Stimulated activated CD8-positive, alpha-beta memory T cell treated with anti-CD3 and anti-CD28 coated beads, Interleukin-7, amount 100 ng/mL, for 48 hours (primary cell): ENCODE results near the gene SLC12A8.

Experiments used
- DNase-seq, 2 donors: peaks; one replicate each; pipeline ENCODE4 v3.0.0-alpha.2; 2020; ENCODE audit warnings: low read depth in 1 of 2; ENCODE audit errors: extremely low read depth in 1 of 2

The SLC12A8 gene, protein sequence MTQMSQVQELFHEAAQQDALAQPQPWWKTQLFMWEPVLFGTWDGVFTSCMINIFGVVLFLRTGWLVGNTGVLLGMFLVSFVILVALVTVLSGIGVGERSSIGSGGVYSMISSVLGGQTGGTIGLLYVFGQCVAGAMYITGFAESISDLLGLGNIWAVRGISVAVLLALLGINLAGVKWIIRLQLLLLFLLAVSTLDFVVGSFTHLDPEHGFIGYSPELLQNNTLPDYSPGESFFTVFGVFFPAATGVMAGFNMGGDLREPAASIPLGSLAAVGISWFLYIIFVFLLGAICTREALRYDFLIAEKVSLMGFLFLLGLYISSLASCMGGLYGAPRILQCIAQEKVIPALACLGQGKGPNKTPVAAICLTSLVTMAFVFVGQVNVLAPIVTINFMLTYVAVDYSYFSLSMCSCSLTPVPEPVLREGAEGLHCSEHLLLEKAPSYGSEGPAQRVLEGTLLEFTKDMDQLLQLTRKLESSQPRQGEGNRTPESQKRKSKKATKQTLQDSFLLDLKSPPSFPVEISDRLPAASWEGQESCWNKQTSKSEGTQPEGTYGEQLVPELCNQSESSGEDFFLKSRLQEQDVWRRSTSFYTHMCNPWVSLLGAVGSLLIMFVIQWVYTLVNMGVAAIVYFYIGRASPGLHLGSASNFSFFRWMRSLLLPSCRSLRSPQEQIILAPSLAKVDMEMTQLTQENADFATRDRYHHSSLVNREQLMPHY

DNA sequence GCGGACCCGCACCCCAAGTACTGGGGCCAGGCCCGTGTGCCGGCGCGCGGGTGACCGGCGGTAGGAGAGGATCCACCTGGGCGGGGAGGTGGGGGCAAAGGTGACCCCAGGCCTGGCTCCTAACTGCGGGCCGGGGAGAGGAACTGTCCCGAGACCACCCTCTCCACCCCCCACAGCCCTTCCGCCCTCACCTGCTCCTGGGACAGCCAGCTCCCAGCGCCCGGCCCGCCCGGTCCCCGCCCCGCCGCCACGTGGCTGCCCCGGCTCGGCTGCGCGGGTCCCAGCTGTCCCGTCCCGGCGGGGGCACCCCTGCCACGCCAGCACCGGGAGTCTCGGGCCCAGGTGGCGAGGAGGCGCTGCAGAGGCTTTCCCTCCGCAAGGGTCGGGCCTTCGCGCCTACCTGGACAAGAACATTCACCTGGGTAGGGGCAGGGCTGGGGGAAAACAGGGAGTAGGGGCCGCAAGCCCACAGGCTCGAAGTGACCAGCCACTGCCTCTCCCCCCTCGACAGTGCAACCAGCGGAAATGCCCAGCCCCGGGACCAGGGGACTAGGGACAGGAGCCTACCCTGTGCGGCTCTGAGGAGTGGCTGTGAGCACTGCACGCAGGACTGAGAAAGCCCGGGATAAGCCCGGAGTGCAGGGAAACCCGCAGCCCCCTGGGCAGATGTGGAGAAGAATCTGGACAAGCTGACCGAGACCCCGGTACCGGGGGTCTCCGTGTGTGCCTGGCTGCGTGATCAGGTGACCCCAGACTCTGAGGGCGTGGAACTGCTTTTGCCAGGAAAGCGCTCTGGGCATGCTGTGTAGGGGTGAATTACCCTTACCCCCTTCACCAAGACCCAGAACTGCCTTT is at the start of gene SLC12A8:
SLC12A8 (minus strand) TSS at position 240 of the 855 bp plus-strand sequence. CDS start 1,399 bp downstream, outside the sequence.
- DNase-seq = no peak

DNA sequence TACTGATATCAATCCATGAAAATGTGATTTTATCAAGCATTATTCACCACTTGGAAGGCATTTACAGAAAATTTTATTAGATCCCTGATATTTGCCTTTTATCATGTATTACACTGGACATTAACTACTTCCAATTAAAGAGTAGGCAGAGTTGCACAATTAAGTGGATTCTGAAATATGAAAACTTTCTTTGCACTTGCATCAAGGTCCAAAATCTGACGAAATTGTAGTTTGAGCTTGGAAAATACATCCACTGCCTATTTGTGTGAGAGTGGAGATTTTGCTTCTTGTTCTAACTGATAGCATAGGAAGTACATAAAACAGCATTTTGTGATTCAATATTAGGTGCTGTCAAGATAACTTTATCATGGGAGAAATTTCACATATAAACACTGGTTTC is 49.6 kb upstream of the SLC12A8 start:
- no peak for DNase-seq

DNA sequence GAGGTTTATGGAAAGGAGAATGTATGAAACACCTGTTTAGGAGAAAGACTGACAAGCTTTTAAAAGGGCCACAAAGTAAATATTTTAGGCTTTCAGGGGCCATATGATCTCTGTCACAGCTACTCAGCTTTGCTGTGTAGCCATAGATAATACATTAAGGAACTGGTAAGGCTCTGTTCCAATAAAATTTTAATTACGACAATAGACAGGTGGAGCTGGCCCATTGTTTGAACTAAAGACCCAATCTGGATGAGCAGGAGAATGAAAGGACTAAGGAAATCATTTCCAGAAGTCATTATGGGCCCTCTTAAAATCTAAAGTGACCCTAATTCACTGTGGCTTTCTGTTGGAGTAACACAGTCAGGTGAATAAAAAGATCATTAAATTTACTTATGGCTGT is 48.5 kb upstream of the SLC12A8 start:
- no peak for DNase-seq

DNA sequence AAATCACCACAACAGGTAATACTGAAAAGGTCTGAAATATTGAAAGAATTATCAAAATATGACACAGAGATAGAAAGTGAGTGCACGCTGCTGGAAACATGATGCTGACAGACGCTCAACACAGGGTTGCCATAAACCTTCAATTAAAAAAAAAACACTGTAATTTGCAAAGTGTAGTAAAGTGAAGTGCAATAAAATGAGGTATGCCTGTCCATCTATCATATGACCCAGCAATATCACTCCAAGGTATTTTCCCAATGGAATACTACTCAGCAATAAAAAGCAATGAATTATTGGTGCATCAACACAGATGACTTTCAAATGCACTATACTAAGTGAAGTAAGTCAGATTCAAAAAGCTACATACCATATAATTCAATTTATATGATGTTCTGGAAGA is 47.6 kb upstream of the SLC12A8 start:
- DNase-seq = no peak

DNA sequence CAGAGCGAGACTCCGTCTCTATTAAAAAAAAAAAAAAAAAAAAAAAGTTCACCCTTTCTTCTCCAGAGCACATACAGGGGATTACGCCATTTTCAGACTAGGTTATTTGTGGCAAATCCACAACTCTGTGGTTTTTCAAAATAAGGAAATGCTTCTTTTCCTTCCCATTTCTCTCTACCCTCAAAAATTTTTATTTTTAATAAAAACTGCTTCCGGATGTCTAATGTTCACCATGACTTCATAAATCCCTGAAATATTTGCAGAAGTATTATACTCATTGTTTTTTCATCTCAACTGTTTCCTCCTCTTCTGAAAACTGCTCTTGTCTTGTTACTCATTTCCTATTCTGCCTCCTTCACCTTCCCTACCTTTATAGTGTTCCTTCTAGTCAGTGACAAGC is 45.0 kb upstream of the SLC12A8 start:
- no peak for DNase-seq

DNA sequence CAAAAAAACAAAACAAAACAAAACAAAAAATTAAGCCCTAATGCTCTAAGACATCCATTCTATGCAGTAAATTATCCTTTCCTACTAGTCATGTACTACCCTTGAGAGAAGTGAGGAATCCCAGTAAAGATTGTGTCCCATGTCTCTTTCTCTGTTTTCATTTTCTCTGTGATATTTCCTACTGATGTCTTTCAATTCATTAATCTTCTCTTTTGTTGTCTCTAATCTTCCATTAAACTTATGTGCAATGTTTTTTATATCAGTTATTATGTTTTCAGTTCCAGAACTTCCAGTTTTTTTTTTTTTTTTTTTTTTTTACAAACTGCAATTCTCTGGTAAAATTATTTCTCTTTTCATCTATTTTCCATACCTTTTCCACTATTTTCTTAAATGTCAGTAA is 44.1 kb upstream of the SLC12A8 start:
- no peak for DNase-seq

DNA sequence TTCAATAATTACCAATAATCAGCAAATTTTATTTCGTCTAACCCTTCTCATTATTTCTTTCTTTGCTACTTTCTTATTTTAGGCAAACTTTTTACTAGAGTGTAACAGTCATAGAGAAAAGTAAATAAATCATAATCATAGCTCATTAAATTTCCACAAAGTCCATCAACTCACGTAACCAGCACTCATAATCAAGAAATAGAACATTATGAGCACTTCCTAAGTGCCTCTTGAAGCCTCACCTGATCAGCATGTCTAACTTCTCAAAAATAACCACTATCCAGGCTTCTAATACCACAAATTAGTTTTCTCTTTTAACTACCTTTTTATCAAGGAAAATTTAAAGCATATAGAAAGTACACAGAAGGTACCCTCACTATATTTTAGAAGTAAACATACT is 38.4 kb upstream of the SLC12A8 start:
- no peak for DNase-seq

DNA sequence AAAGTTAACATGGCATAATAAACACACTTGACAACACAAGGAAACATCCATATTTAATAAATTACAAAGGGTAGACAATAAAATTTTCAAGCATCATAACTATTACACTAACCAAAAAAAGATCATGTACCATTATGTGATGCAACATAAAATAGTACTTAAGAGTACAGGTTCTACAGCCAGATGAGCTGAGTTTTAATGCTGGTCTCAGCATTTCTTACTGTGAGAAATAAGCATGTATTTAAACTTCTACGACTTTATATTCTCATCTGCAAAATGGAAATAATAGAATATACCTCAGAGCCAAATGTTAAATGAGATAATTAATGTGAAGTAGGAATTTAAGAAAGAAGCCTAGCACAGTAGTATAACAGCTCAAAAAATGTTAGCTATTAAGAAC is 33.7 kb upstream of the SLC12A8 start:
- DNase-seq = no peak

DNA sequence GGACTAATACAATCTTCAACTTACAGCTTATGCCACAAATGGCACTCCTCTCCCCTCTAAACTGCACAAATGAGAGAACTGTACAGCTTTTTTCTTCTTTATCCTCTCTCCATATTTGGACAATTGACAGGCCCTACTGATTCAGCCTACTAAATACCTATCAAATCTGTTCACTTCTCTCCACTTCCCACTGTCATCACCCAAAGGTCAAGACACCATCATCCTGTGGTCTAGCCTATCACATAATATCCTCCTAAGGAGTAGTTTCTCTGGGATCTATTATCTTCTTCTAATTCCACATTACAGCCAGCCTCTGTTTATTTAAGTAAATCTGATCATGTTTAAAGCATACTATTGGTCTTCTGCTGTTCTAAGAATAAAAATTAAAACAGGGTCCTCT is 33.0 kb upstream of the SLC12A8 start:
- DNase-seq = no peak

DNA sequence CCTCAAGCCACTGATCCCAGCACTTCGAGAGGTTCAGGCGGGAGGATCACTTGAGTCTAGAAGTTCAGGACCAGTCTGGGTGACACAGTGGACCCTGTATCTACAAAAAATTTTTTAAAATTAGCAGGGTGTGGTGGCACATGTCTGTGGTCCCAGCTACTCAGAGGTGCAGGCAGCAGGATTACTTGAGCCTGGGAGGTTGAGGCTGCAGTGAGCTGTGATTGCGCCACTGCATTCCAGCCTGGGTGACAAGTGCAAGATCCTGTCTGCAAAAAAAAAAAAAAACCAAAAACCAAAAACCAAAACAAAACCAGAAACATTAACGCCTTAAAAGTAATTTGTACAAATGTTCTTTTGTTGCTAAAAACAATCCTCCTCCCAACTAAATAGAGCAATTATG is 27.9 kb upstream of the SLC12A8 start:
- DNase-seq = no peak

DNA sequence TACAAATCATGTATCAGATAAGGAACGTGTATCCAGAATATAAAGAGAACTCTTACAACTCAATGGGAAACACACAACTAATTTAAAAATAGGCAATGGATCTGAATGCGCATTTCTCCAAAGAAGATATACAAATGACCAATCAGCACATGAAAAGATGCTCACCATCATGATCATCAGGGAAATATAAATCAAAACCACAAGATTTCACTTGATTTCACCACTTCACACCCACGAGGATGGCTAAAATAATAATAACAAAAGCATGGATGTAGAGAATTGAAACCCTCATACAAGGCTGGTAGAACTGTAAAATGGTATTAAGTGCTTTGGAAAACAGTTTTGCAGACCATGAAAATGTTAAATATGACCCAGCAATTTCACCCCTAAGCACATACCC is 26.7 kb upstream of the SLC12A8 start:
- DNase-seq = no peak

DNA sequence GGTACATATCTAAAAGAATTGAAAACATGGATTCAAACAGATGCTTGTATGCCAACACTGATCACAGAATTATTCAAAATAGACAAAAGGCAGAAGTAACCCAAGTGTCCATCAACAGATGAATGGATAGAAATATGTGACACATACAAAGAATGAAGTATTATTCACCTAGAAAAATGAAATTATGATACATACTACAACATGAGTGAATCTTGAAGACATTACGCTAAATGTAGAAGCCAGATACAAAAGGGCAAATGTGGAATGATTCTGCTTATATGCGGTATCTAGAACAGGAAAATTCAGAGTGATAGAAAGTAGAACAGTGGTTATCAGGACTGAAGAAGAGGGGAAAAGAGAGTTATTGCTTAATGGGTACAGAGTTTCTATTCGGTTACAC is 26.2 kb upstream of the SLC12A8 start:
- no peak for DNase-seq

DNA sequence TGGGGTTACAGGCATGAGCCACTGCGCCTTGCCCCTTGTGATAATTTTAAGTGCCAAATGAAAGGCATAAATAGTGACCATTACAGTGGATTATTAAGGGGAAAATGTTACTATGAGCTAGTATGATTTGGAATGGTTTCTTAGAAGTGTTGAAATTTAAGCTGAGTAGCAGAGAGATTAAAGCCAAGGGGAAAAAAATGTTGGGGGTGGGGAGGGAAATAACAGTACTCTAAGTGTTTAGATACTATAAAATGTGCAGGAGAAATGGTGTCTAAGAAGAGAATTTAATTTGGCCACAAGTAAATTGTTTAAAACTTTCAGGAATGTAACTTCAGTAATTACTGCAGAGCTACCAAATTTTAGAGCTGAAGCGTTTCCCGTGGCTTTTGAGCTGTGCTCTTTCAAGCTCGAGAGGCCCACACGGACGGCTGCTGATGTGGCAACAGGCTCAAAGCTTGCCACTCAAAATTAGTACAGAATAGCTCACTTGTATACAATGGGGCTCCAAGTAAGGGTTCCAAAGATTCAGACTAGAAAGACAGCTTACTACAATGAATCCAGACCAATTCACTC is 23.9 kb upstream of the SLC12A8 start:
- no peak for DNase-seq

DNA sequence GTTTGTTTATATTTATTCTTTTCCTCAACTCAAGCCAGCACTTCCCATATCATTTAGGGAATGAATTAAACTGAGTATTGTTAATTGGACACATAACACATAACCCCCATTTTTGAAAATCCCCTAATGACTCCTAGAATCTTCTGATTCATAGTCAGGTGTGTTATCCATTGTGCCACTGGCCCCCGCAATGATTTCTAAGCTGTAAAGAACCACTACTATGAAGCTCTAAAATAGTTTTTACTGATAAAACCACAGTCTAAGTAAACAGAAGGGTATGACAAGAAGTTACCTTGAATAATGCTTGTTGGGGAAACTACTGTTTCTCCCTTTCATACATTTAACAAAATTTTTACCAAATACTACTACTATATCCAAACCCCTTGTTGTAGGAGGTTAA is 22.3 kb upstream of the SLC12A8 start:
- DNase-seq = no peak

DNA sequence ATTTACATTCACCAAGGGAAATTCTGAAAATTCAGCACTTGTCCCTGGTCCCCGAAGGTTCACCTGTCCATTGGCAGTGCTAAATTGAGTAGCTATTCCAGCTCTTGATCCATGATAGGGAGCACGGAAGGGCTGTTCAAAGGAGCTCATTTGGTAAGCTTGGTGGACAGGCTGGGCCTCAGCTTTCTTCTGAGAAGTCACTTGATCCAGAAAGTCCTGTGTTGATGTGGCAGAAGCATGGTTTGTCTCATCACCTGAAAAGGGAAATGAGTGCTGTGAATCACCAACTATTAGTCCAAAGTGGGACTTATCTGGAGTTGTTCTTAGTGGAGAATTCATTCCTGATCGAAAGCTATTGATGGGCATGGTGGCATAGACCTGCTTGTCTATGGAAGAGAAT is 19.9 kb upstream of the SLC12A8 start:
- DNase-seq = no peak

DNA sequence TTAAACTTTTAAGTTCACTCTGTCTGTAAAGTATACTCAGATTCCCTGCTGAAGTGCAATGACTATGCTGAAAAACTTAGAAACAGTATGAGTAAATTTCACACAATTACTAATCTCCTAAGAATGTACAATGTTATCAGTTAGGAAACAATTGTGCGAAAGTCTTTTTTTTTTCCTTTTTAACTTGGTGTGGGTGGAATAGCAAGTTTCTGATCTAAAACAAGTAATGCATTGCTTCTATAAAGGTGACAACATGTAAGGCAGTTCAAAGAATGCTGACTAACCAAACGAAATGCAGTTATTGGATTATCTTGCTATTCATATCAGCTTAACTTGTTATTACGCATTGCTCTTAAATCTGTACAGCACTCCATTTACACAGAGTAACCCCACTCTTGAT is 19.3 kb upstream of the SLC12A8 start:
- no peak for DNase-seq

DNA sequence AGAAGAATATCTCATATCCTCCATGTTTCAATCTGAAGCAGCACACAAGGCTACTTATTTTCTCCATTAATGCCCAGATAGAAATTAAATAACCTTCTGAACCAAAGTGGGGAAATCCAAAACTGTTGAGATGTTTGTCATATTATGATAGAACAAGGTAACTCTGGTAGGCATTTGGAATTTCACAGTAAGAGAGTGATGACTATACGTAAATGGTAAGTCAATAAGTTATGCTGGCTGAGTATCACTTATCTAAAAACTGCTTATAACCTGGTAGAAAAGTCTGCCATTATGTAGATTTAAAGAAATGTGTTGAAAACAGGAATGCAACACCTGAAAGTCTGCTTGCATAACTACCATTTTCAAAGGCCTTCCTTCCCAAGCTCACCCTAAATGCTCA is 17.2 kb upstream of the SLC12A8 start:
- no peak for DNase-seq

DNA sequence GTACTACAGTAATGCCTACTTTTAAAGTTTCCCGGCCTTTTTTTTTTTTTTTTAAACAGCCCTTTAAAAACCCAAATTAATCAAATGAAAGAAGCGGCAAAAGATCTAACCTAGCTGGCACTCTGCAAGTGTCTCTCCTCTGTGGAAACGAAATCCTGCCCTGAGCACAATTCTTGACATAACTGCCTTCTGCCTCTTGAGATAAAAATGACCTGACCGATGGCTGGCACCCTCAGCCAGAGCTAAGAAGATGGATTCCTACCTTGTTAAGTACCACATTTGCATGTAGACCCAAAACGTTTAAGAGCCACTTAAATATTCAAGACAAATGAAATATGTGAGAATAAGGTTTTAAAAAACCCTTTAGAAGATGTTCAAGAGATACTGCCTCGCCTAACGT is 16.6 kb upstream of the SLC12A8 start:
- DNase-seq = no peak

DNA sequence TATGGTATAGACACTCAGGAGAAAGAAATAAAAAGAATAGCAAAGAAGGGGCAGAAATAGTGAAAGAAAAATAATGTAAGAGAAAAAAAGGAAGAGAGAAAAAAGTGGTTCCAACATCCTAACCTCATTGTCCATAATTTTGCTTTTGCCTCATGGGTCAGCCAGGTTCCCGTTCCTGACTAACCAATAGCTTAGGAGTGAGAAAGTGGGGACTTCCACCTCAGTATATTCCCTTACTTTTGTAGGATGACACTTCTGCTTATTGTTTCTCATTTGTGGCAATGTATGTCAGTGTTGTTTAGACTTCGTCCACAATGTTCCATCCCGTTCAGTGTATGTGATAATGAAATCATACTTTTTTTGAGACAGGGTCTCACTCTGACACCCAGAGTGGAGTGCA is 9.3 kb upstream of the SLC12A8 start:
- DNase-seq = no peak

DNA sequence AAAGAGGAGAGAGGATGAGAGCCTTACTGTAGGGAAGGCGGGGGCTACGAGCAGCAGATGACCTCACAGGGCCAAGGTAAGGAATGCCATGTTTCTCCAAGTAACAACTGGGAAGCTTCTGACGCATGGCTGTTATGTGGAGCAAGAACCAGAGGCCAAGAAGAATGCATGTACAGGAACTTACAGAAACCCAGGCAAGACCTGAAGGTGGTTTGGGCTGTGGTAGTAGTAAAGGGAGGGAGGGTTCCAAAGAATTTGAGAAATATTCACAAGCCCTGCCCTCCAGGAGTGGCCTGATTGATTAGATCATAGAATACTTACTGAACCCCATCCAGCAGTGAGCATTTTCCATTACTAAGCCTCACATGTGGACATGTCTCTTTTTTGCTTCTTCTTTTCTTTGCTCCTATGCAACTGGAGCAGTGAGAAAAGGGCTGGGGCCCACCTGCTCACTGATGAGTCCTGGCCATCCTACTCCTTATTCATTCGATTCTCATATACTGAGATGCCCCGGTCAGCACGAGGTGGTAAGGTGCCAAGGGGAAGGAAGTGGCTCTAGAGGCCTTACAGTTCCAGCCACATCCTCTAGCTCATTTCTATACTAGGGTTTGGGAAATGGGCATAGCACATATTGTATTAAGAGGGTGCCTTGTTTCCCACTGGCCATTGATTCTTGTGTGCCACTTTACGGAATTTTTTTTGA is 8.3 kb upstream of the SLC12A8 start:
- no peak for DNase-seq

DNA sequence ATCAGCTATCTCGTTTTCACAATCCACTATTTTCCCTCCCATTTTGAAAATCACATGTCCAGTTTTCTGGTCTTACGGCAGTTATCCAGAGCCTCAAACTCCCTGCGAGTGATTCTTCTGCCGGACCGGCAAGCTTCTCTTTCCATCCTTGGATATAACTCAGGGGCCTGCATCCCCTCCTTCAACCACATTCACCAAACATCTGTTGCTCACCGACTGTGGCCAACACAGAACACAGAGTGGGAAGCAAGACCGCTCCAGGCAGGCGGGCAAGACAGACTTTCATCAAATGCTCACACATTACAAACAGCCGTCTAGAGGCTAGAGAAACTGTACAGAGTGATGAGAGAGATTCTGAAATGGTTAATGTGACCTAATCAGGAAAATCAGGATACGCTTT is 7.6 kb upstream of the SLC12A8 start:
- no peak for DNase-seq
